ENCODE data around the gene CLSTN3. TPM values are rescaled to one million over a fixed set of nuclear protein-coding genes. Genes with fewer than 3 reads are reported as not detected.

Gene CLSTN3
- total RNA-seq, 2 experiments from 2014 or later = 148 to 152 TPM

DNA sequence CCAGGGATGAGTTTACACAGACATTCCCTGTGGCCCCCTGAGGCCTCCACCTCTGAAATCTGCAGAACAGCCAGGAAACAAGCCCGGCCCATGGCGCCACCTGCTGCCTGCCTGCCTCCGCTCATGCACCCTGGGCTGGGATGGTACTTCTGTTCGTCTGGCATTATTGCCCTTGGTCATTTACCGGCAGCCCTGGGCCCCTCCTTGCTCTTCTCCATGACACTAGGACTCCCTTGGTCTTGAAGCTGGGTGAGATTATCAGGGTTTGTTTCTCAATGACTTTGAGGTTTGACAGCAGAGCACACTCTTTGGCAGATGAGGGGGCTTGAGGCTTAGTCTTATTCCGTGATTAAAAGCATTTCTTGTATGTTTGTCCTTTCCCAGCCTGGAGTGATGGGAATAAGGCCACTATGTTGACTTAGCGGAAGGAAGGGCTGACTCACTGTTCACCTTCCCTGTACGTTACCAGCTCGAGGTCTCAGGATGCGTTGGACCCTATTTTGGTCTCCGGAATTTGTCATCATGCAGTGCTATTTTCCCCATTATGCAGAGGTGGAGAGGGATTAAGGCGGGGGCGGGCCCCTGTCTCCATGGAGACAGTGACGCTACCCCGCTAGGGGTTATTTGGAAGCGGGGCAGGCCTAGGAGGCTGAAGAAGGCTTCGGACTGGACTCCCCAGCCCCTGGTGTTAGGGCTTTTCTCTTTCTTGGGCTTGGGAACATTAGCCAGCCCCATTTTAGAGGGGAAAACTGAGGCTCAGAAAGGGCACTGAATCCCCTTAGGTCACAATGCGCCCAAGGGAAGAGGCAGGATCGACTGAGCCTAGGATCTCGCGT, 58.6 kb downstream of the CLSTN3 start:
- POLR2A ChIA-PET = interaction anchor here (0.6 to 1.0 kb wide), 3 partner anchors 17 to 838 kb away, joined by 3 read pairs; no protein-coding TSS in a partner anchor

DNA sequence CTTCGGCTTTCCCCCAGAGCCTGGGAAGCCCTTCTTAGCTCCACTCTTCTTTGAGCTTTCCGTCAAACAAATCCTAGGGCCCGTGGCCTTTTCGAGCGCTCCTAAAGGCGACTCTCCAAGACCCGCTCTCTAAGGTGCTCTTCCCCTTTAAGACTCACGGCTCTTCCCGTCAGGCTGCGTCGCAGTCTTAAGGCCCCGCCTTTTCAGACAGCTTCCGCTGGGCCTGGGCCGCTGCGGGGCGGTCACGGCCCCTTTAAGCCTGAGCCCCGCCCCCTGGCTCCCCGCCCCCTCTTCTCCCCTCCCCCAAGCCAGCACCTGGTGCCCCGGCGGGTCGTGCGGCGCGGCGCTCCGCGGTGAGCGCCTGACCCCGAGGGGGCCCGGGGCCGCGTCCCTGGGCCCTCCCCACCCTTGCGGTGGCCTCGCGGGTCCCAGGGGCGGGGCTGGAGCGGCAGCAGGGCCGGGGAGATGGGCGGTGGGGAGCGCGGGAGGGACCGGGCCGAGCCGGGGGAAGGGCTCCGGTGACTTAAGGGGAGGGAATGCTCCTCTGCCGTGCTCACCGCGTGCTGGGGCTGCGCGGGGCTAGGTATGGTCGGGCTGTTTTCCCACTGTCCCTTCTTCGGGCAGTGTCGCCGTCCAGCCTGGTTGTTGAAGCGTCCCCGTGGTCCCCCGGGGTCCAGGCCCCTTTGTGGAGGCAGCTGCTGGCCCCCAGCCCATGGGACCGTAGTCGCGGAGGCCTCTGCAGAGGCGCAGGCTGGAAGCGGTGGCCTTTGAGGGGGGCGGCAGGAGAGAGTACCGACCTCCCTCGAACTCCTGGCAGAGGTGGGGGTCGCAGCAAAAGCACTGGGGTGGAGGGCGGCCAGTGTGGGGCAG, 59.5 kb downstream of the CLSTN3 start, which contains the start of gene PEX5:
Gene PEX5 (plus strand): TSS at position 289 of the 870 bp plus-strand sequence. CDS start 692 bp downstream, outside the sequence.
- H3K27ac Mint-ChIP-seq = peak within 1 kb of the TSS; percentile 84
- peaks cover 19% of the 10 kb centered on the region for H3K36me3 Mint-ChIP-seq (ENCODE audit: low read depth)
- no peaks in the 10 kb centered on the region for H3K27me3 Mint-ChIP-seq
- peak; percentile 88 for DNase-seq
- peaks cover 27% of the 10 kb centered on the region for H3K4me1 Mint-ChIP-seq
- peak within 1 kb of the TSS; percentile 85 for H3K4me3 Mint-ChIP-seq
- ChIA-PET CTCF (interaction anchor here (0.8 kb wide), 2 partner anchors 44 to 78 kb away, joined by 4 read pairs; no protein-coding TSS in a partner anchor), POLR2A (interaction anchor here (0.6 to 1.0 kb wide), 2 partner anchors 16 to 837 kb away, joined by 3 read pairs; no protein-coding TSS in a partner anchor)
- no peaks in the 10 kb centered on the region for H3K9me3 Mint-ChIP-seq

More for the DNA sequence above, 58.6 kb downstream of the CLSTN3 start:
- no peaks in the 10 kb centered on the region for H3K27me3 Mint-ChIP-seq
- H3K4me1 Mint-ChIP-seq = peaks cover 27% of the 10 kb centered on the region
- peak overlapping the region; percentile 84 for H3K27ac Mint-ChIP-seq
- CTCF ChIA-PET = interaction anchor here (0.8 kb wide), 2 partner anchors 44 to 77 kb away, joined by 4 read pairs; no protein-coding TSS in a partner anchor
- H3K4me3 Mint-ChIP-seq = peak overlapping the region; percentile 85
- H3K9me3 Mint-ChIP-seq = no peaks in the 10 kb centered on the region
- H3K36me3 Mint-ChIP-seq (ENCODE audit: low read depth) = peaks cover 15% of the 10 kb centered on the region
- peak; percentile 71 for DNase-seq

GRCh38 chr12:7190268-7191055, 60.3 kb downstream of the CLSTN3 start:
- no peaks in the 10 kb centered on the region for H3K27me3 Mint-ChIP-seq
- peak overlapping the region; percentile 85 for H3K4me3 Mint-ChIP-seq
- H3K27ac Mint-ChIP-seq = no peak overlapping the region
- CTCF ChIA-PET = no interaction called here
- POLR2A ChIA-PET = no interaction called here
- DNase-seq = no peak
- no peaks in the 10 kb centered on the region for H3K9me3 Mint-ChIP-seq
- peaks cover 27% of the 10 kb centered on the region for H3K4me1 Mint-ChIP-seq
- H3K36me3 Mint-ChIP-seq (ENCODE audit: low read depth) = peaks cover 19% of the 10 kb centered on the region

GRCh38 chr12:7193674-7194073, 63.5 kb downstream of the CLSTN3 start:
- Mint-ChIP-seq H3K27ac (no peak overlapping the region), H3K36me3 (ENCODE audit: low read depth) (peaks cover 19% of the 10 kb centered on the region), H3K9me3 (no peaks in the 10 kb centered on the region), H3K27me3 (no peaks in the 10 kb centered on the region), H3K4me3 (no peak overlapping the region), H3K4me1 (peaks cover 20% of the 10 kb centered on the region)
- ChIA-PET CTCF (interaction anchor here (0.6 to 1.3 kb wide), 2 partner anchors 15 to 452 kb away, joined by 3 to 5 read pairs; no protein-coding TSS in a partner anchor), POLR2A (no interaction called here)
- DNase-seq = no peak

DNA sequence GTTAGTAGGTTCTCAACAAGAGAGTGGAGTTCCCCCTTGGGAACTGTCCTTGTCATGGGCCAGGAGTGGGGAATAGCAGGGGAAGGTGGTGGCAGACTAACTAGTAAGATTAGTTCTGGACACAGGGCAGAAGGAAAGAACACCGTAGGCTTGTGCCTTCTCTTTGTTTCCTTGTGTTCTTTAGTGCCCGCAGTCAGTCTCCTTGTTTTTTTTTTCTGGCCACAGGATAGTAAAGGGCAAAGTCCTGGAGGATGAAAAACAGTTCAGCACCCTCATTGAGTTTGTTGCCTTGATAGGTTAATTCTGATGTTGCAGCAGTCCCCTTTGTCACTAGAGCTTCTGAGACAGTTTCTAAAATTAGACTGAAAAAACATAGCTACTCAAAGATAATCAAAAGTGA, 67.7 kb downstream of the CLSTN3 start:
- POLR2A ChIA-PET = no interaction called here
- no peak for DNase-seq
- Mint-ChIP-seq H3K4me1 (no peaks in the 10 kb centered on the region), H3K27ac (no peak overlapping the region), H3K4me3 (no peak overlapping the region), H3K36me3 (ENCODE audit: low read depth) (peaks cover 22% of the 10 kb centered on the region), H3K27me3 (no peaks in the 10 kb centered on the region), H3K9me3 (peaks cover 3% of the 10 kb centered on the region)
- CTCF ChIA-PET = interaction anchor here (0.6 kb wide), 1 partner anchor 215 kb away, joined by 3 read pairs; no protein-coding TSS in a partner anchor

DNA sequence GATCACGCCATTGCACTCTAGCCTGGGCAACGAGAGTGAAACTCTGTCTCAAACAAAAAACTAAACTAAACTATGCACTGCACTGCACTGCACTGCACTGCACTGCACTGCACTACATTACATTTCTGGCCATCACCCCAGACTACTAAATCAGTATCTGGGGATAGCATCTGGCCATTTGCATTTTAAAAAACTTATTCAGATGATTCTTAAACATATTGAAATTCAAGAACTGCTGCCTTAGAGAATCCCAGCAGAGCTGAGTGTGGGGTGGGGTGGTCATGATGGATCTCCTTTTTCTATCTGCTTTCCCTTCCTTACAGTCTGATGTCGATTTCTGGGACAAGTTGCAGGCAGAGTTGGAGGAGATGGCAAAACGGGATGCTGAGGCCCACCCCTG, 72.9 kb downstream of the CLSTN3 start:
- H3K4me3 Mint-ChIP-seq = no peak overlapping the region
- H3K4me1 Mint-ChIP-seq = no peaks in the 10 kb centered on the region
- no peak for DNase-seq
- no peaks in the 10 kb centered on the region for H3K27me3 Mint-ChIP-seq
- POLR2A ChIA-PET = no interaction called here
- peaks cover 20% of the 10 kb centered on the region for H3K36me3 Mint-ChIP-seq (ENCODE audit: low read depth)
- H3K27ac Mint-ChIP-seq = no peak overlapping the region
- peaks cover 3% of the 10 kb centered on the region for H3K9me3 Mint-ChIP-seq
- CTCF ChIA-PET = interaction anchor here (0.6 kb wide), 1 partner anchor 228 kb away, joined by 3 read pairs; no protein-coding TSS in a partner anchor

DNA sequence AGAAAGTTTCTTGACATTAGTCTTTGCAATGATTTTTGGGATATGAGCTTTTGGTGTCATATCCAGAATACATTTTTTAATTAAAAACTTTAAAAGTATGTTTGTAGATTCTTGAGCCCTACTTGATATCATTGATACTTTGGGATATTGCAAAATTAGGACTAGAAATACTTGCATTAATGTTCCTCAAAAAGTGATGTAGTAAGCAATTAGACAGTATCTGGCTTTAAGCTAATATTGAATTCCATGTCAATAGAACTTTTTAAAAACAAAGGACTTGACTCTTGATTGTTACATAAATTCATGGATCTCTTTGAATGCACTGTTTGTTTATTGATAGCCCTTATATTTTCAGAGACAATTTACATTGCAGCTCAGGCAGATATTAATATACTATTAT, 74.9 kb downstream of the CLSTN3 start:
- Mint-ChIP-seq H3K27me3 (no peaks in the 10 kb centered on the region), H3K4me3 (no peak overlapping the region), H3K27ac (no peak overlapping the region), H3K4me1 (no peaks in the 10 kb centered on the region), H3K9me3 (peaks cover 3% of the 10 kb centered on the region), H3K36me3 (ENCODE audit: low read depth) (peaks cover 38% of the 10 kb centered on the region)
- POLR2A ChIA-PET = interaction anchor here (1.4 kb wide), 1 partner anchor 16 kb away, joined by 3 read pairs; no protein-coding TSS in a partner anchor
- CTCF ChIA-PET = no interaction called here
- DNase-seq = no peak

GRCh38 chr12:7206691-7207090, 76.5 kb downstream of the CLSTN3 start:
- Mint-ChIP-seq H3K9me3 (no peaks in the 10 kb centered on the region), H3K4me3 (no peak overlapping the region), H3K4me1 (no peaks in the 10 kb centered on the region), H3K36me3 (ENCODE audit: low read depth) (peaks cover 49% of the 10 kb centered on the region), H3K27me3 (no peaks in the 10 kb centered on the region), H3K27ac (no peak overlapping the region)
- POLR2A ChIA-PET = interaction anchor here (0.6 kb wide), 1 partner anchor 62 kb away, joined by 3 read pairs; no protein-coding TSS in a partner anchor
- no peak for DNase-seq
- CTCF ChIA-PET = no interaction called here

DNA sequence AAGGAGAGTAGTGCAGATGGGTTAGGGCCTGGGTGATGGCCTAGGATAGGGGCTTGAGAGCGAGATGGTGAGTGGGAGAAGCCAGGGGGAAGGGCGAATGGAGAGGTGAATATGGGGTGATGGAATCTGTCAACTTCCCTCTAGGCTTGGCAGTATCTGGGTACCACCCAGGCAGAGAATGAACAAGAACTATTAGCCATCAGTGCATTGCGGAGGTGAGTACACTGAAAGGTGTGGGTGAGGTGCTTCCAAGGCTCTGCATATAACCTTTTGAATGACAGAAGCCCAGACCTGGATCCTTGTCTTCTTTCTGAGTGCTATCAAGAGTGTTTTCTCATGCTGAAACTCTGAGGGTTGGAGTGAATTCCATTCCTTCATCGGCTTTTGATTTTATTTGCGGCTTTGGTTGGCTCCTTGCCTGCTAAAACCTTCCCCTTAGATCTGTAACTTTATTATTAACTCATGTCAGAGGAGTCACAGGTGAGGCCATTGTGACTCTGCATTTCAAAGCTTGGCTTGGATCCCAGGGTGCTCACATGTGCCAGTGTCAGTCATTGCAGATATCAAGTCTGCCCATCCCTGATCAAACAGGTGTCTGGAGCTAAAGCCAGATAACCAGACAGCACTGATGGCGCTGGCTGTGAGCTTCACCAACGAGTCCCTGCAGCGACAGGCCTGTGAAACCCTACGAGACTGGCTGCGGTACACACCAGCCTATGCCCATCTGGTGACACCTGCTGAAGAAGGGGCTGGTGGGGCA, 77.9 kb downstream of the CLSTN3 start:
- H3K27me3 Mint-ChIP-seq = no peaks in the 10 kb centered on the region
- CTCF ChIA-PET = interaction anchor here (2.1 kb wide), 1 partner anchor 14 kb away, joined by 5 read pairs; no protein-coding TSS in a partner anchor
- H3K27ac Mint-ChIP-seq = no peak overlapping the region
- peaks cover 5% of the 10 kb centered on the region for H3K9me3 Mint-ChIP-seq
- no peak overlapping the region for H3K4me3 Mint-ChIP-seq
- H3K4me1 Mint-ChIP-seq = no peaks in the 10 kb centered on the region
- POLR2A ChIA-PET = no interaction called here
- no peak for DNase-seq
- peaks cover 46% of the 10 kb centered on the region for H3K36me3 Mint-ChIP-seq (ENCODE audit: low read depth)

All from activated CD4-positive, alpha-beta memory T cell treated with anti-CD3 and anti-CD28 coated beads, Interleukin-2, amount 10 ng/mL, durations not matched to agents 7 days and 5 days (primary cell).